EH (cell line): ENCODE data around the gene TM7SF2.

Source experiments
- DNase-seq: peaks from one replicate; pipeline ENCODE4 v3.0.0-alpha.2; 2015; ENCODE audit warnings: low read depth

Gene TM7SF2

GRCh38 chr11:65111744-65112545, at the start of gene TM7SF2:
TM7SF2 (plus strand) TSS chr11:65111872; CDS start chr11:65112016, 144 bp downstream.
- DNase-seq = peak; percentile 92

DNA sequence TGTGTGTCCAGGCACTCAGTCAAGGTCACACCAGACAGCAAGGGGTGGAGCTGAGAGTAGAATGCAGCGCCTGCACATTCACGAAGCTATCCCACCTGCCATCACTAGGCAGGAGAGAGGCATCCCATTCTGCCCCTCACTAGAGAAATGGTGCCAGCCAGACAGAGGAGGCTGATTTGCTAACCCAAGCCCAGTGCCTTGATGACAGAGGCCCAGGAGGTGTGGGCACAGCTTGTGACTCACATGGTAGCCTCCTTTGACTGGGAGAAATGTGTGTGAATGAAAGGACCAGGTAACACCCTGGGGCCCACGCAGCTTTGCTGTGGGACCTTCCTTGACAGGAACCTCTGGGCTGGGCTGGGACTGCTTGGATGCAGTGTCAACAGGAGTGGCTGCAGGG, 48.1 kb upstream of the TM7SF2 start:
- no peak for DNase-seq

- DNase-seq = no peak
These were observed 46.8 kb upstream of the TM7SF2 start for GRCh38 chr11:65064847-65065240.

- DNase-seq = no peak
These were observed 45.8 kb upstream of the TM7SF2 start for GRCh38 chr11:65065851-65066250.

- DNase-seq = no peak
These were observed 45.4 kb upstream of the TM7SF2 start for GRCh38 chr11:65066315-65066714.

GRCh38 chr11:65066805-65067291, 44.8 kb upstream of the TM7SF2 start:
- DNase-seq = no peak

- DNase-seq = no peak
These were observed 44.2 kb upstream of the TM7SF2 start for GRCh38 chr11:65067446-65067845.

- DNase-seq = no peak
These were observed 42.5 kb upstream of the TM7SF2 start for GRCh38 chr11:65069217-65069616.

DNA sequence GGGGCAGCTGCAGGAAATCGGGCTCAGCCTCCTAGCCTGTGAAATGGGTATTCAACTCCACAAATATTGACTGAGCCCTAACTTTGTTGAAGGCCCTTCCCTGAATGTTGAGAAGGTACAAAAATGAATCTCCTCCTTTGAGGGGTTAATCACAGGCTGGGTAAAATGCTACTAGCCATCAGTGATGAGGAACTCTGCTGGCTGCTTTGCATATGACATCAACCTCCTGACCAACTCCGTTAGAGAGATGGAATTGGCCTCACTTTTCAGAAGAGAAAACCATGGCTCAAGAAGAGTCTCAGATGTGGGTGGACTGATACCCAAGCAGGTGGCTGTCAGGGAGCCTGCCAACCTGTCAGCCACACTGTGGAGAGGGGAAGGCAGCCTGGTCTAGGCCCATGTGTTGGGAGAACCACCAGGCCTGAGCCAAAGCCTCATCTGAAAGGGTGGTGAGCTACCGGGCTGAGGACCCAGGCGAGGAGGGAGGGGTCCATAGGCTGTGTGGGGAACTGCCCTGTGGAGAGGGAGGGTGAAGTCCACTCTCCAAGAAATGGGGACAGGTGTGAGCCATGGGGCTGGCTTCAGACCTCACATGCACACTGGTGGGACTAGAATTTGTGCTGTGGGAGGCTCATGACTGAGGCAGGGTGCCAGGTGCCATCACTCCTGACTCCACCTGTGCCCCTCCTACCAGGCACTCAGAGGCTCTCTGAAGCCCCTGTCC, 39.6 kb upstream of the TM7SF2 start:
- no peak for DNase-seq

DNA sequence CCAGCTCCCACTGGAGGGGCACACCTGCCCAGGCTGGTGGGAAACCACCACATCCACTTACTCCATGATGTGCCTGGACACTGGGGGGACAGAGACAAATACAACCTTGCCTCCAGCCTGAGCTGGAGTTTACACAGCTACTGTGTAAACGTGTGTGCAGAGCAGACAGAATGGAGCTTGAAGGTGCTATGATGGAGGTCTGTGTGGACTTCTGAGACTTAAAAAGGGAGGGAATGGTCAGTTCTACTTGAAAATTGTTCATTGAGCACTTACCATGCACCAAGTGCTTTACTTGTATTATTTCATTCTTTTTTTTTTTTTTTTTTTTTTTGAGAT, 39.1 kb upstream of the TM7SF2 start:
- DNase-seq = no peak

DNA sequence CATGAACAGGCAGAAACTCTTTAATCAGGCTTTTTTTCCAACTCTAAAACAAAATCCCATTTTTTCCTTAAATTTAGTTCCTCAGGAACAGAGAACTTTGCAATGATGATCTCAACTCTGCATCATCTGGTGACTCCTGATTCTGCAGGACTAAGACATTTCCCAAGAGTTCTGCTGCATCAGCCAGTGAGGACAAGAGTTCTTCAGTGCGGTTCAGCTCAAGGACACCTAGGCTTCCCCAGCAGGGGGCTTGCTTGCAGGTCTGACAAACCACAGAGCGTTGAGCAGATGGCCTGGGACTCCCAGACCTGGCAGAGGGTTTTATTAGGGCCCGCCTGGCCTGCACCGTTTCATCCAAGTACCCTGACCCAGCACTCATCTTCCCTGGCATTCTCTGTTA, 34.2 kb upstream of the TM7SF2 start:
- DNase-seq = no peak

GRCh38 chr11:65078151-65078550, 33.5 kb upstream of the TM7SF2 start:
- DNase-seq = peak; percentile 41

DNA sequence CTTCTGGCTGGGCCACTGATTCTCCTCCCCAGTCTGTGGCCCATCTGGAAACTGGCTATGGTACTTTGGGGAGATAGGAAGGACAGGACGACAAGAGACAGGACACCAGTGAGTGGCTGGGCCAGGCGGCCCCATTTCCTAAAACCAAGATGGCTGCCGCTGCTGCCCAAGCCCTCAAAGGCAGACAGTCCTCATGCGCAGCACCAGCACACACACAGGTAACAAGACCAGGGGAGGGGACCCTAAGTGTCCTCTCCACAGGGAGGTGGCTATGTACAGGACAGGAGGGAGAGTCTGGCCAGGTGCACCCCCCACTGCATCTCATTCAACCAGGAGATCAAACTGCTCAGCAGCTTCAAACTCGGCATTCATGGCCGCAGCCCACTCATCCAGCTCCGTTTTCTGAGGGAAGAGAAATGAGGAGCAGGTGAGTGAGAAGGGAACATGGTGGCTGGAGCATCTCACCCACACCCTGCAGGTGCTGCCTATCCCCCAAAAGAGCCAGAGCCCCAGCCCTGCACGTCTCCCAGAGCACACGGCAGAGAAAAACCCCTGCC, 32.8 kb upstream of the TM7SF2 start:
- no peak for DNase-seq

GRCh38 chr11:65083134-65083833, 28.4 kb upstream of the TM7SF2 start:
- no peak for DNase-seq

DNA sequence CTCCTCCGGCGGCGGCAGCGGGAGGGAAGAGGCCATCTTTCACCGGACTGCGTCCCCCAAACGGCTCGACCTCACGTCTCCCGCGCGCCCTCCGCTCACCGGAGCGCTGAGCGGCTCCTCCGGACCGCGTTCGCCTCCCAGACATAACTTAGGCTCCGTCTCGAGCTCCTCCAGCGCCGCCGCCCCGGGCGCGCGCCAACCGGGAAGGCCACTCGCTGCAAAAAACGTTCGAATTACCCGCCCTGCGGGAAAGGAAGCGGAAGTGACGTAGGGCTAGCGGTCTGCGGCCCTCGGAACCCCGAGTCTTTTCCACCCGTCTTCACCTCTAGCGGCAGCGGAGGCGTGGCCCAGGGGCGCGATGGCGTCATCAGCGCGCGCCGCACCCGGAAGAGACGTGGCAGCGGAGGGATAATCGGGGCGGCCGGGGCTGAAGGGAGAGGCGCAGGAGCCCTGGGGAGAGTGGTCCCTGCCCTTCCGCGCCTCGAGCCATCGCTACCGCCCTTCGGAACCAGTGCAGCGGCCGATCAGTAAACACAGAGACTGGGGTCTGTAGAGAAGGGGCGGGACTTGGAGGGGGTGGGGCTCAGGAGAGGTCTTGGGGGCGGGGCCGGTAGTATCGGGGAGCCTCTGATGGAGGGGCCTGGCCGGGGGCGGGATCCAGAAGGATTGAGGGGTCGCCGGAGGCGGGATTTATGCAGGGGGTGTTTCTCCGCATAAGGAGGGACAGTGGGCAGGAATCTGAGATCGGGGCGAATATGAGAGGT, 27.7 kb upstream of the TM7SF2 start, which contains the start of the genes CDCA5 and ZFPL1:
TSS of gene CDCA5 (minus strand) at position 207 of the 764 bp plus-strand sequence. CDS start at position 145, 62 bp downstream.
TSS of gene ZFPL1 (plus strand) at position 389 of the 764 bp plus-strand sequence. CDS start 477 bp downstream, outside the sequence.
- DNase-seq = peak; percentile 96

DNA sequence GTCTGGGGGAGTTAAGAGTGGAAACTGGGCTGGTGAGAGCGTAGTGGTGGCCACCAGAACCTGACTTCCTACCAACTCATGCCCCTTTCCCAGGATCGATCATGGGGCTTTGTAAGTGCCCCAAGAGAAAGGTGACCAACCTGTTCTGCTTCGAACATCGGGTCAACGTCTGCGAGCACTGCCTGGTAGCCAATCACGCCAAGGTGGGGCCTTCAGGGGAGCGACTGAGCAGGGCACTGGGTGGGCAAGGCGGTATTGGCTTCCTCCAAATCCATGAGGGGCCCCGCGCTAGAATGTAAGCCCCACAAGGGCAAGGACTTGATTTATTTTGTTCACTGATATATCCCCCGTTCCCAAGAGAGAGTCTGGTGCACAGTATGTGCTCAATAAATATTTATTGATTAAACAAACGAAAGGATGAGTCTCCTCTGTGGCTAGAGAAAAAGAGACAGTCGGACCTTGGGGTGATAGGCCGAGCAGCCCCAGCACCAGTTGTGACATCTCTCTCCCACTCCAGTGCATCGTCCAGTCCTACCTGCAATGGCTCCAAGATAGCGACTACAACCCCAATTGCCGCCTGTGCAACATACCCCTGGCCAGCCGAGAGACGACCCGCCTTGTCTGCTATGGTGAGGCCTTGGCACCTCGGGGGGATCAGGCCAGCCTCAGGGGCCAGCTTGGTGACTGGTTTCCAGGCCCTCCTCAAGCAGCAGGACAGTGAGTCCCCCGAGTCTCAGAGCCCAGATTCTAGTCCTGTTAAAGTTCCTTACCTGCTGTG, 26.9 kb upstream of the TM7SF2 start:
- no peak for DNase-seq

- DNase-seq = no peak
These were observed 26.2 kb upstream of the TM7SF2 start for GRCh38 chr11:65085446-65085845.

DNA sequence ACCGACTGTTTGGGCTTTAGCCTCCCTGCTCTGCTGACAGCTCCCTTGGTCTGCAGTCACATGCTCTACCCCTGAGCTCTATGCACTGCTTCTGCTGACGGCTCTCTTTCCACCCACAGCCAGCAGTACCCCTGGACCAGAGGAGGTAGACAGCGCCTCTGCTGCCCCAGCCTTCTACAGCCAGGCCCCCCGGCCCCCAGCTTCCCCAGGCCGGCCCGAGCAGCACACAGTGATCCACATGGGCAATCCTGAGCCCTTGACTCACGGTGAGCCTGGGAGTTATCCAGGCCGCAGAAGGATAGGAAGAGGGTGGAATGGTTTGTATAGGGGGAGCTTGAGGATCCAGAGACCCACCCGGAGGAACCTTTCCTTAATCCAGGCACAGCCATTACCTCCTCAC, 24.9 kb upstream of the TM7SF2 start:
- DNase-seq = no peak

- no peak for DNase-seq
These were observed 24.5 kb upstream of the TM7SF2 start for GRCh38 chr11:65087216-65087615.

DNA sequence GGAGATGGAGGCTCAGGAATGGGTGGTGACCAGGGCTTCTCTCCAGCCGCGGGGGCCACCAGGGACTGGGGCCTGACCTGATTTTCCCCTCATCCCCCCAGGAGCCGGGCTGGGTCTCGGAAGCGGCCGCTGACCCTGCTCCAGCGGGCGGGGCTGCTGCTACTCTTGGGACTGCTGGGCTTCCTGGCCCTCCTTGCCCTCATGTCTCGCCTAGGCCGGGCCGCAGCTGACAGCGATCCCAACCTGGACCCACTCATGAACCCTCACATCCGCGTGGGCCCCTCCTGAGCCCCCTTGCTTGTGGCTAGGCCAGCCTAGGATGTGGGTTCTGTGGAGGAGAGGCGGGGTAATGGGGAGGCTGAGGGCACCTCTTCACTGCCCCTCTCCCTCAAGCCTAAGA, 23.8 kb upstream of the TM7SF2 start:
- no peak for DNase-seq

DNA sequence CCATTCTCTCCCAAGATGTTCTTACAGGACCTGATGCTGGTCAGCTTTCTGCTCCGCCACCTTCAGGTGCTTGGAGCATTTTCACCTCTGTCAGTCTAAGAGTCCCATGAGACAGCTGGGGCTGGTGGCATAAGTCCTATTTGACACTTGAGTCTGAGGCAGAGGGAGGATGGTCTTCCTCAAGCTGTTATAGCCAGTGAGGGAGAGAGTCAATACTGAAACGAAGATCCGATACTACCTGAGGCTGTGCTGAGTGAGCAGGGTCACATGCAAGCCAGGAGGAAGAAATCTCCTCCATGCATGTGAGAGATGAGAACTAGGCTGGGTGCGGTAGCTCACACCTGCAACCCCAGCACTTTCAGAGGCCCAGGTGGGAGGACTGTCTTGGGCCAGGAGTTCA, 22.1 kb upstream of the TM7SF2 start:
- no peak for DNase-seq
